ENCODE data around the gene PPT1. TPM values are rescaled to one million over a fixed set of nuclear protein-coding genes. Genes with fewer than 3 reads are reported as not detected.

PPT1 gene
- total RNA-seq (2022) (57.8 and 70.2 TPM in 2 replicates), Bru-seq, nascent RNA (percentile 71 among the genes with signal in this experiment), BruChase-seq, experiment 1, labeled RNA remaining after a 6-hour chase (percentile 83 among the genes with signal in this experiment), BruChase-seq, experiment 2, labeled RNA remaining after a 2-hour chase (percentile 69 among the genes with signal in this experiment)
- long read RNA-seq, full-length matches to known transcripts = 211 of 232 reads
- long read RNA-seq, partial matches to known transcripts = 9 of 232 reads
- long read RNA-seq, other reads (novel, unspliced or antisense) = 12 of 232 reads

- BruUV-seq (replicated peaks) = no TSS peak
- Mint-ChIP-seq H3K27ac (ENCODE audit: unreplicated experiment) (peak within 1 kb of the TSS; percentile 79), H3K4me3 (ENCODE audit: low read depth, unreplicated experiment) (peak within 1 kb of the TSS; percentile 95), H3K36me3 (ENCODE audit: insufficient read depth, unreplicated experiment) (peaks cover 14% of the 10 kb centered on the region), H3K4me1 (ENCODE audit: low read depth, unreplicated experiment) (peaks cover 33% of the 10 kb centered on the region), H3K9me3 (ENCODE audit: low read depth, unreplicated experiment) (peaks cover under 1% of the 10 kb centered on the region), H3K27me3 (ENCODE audit: unreplicated experiment) (no peaks in the 10 kb centered on the region)
- peak; percentile 81 for DNase-seq
- intact Hi-C loops (cut with micrococcal nuclease; ENCODE audit: unreplicated experiment) = no loop called here
- TF ChIP-seq CTCF (IDR thresholded peaks at IDR 0.05; ENCODE audit: unreplicated experiment) = peak; percentile 18
- CTCF ChIA-PET = no interaction called here
Measured at GRCh38 chr1:40096977-40097782, at the start of gene PPT1. Gene PPT1, minus strand, starts transcription at chr1:40097252. Its CDS starts 14 bp downstream, at chr1:40097238.

- H3K36me3 Mint-ChIP-seq (ENCODE audit: insufficient read depth, unreplicated experiment) = no peaks in the 10 kb centered on the region
- TF ChIP-seq CTCF (IDR thresholded peaks at IDR 0.05; ENCODE audit: unreplicated experiment) = peak; percentile 73
- H3K9me3 Mint-ChIP-seq (ENCODE audit: low read depth, unreplicated experiment) = no peaks in the 10 kb centered on the region
- no peak overlapping the region for H3K27ac Mint-ChIP-seq (ENCODE audit: unreplicated experiment)
- CTCF ChIA-PET = interaction anchor here (0.6 to 1.6 kb wide), 17 partner anchors 9 to 294 kb away, joined by 3 to 27 read pairs (median 4); partner anchors contain the start of gene SMAP2
- no peak overlapping the region for H3K4me3 Mint-ChIP-seq (ENCODE audit: low read depth, unreplicated experiment)
- H3K27me3 Mint-ChIP-seq (ENCODE audit: unreplicated experiment) = peaks cover 46% of the 10 kb centered on the region
- peak; percentile 73 for DNase-seq
- peaks cover 39% of the 10 kb centered on the region for H3K4me1 Mint-ChIP-seq (ENCODE audit: low read depth, unreplicated experiment)
- intact Hi-C loops (cut with micrococcal nuclease; ENCODE audit: unreplicated experiment) = loop anchor here (1.0 to 5.0 kb wide), 3 partner anchors 37 to 261 kb away; no protein-coding TSS in a partner anchor
- no TSS peak for BruUV-seq (replicated peaks)
Measured at GRCh38 chr1:40143891-40144575, 47.0 kb upstream of the PPT1 start.

GRCh38 chr1:40141878-40142535 is 45.0 kb upstream of the PPT1 start:
- no peaks in the 10 kb centered on the region for H3K9me3 Mint-ChIP-seq (ENCODE audit: low read depth, unreplicated experiment)
- H3K4me1 Mint-ChIP-seq (ENCODE audit: low read depth, unreplicated experiment) = peaks cover 39% of the 10 kb centered on the region
- no peak for TF ChIP-seq CTCF (IDR thresholded peaks at IDR 0.05; ENCODE audit: unreplicated experiment)
- no peak overlapping the region for H3K27ac Mint-ChIP-seq (ENCODE audit: unreplicated experiment)
- H3K36me3 Mint-ChIP-seq (ENCODE audit: insufficient read depth, unreplicated experiment) = no peaks in the 10 kb centered on the region
- no TSS peak for BruUV-seq (replicated peaks)
- no peak overlapping the region for H3K4me3 Mint-ChIP-seq (ENCODE audit: low read depth, unreplicated experiment)
- DNase-seq = peak; percentile 34
- CTCF ChIA-PET = interaction anchor here (0.7 to 1.0 kb wide), 3 partner anchors 11 to 253 kb away, joined by 3 to 7 read pairs (median 6); no protein-coding TSS in a partner anchor
- intact Hi-C loops (cut with micrococcal nuclease; ENCODE audit: unreplicated experiment) = loop anchor here (2.0 to 5.0 kb wide), 3 partner anchors 35 to 197 kb away; no protein-coding TSS in a partner anchor
- peaks cover 30% of the 10 kb centered on the region for H3K27me3 Mint-ChIP-seq (ENCODE audit: unreplicated experiment)
